Esophagus (tissue), 2 donors: ENCODE data around the gene HIVEP3. TPM values are rescaled to one million over a fixed set of nuclear protein-coding genes. Genes with fewer than 3 reads are reported as not detected.

ENCODE experiments used
- H3K27ac ChIP-seq, 2 donors: one replicate each; pipeline ENCODE4 v1.5.1; 2013; ENCODE audit warnings: low read depth in 2 of 2, mild to moderate bottlenecking in 2 of 2, inconsistent platforms in 1 of 2, low read length in 1 of 2, moderate library complexity in 1 of 2
- H3K27me3 ChIP-seq, 2 donors: one replicate each; pipeline ENCODE4 v1.6.1; 2013; ENCODE audit warnings: low read length in 2 of 2, control low read depth in 1 of 2, mild to moderate bottlenecking in 1 of 2; ENCODE audit not compliant: insufficient read depth in 2 of 2, control insufficient read depth in 1 of 2
- H3K36me3 ChIP-seq, 2 donors: one replicate each; pipeline ENCODE4 v1.6.1; 2013; ENCODE audit warnings: low read length in 1 of 2; ENCODE audit not compliant: control insufficient read depth in 2 of 2, insufficient read depth in 2 of 2
- H3K4me1 ChIP-seq, 2 donors: one replicate each; pipeline ENCODE4 v1.6.1; 2013; ENCODE audit warnings: low read length in 1 of 2; ENCODE audit not compliant: control insufficient read depth in 2 of 2, insufficient read depth in 2 of 2
- H3K4me3 ChIP-seq, 2 donors: one replicate each; pipeline ENCODE4 v1.5.1; 2013; ENCODE audit warnings: low read length in 2 of 2, mild to moderate bottlenecking in 2 of 2, low read depth in 1 of 2, moderate library complexity in 1 of 2
- H3K9me3 ChIP-seq, 2 donors: one replicate each; pipeline ENCODE4 v1.6.1; 2013; ENCODE audit warnings: mild to moderate bottlenecking in 2 of 2, low read depth in 1 of 2, low read length in 1 of 2, moderate library complexity in 1 of 2; ENCODE audit not compliant: control insufficient read depth in 2 of 2, insufficient read depth in 1 of 2
- WGBS, 2 donors: extraction: QIAGEN DNeasy Blood & Tissue Kit; methylation state at CpG; one replicate each; pipeline ENCODE4 v1.1.7; 2013; 5-methylcytosine and 5-hydroxymethylcytosine counted together
- polyA plus RNA-seq, 2 donors: library from polyadenylated mRNA; stranded (reverse); fragments of 200-250 nt; gene quantifications; one replicate each; pipeline ENCODE4 v1.2.3, GENCODE V29; 2013
- donor health status: healthy with polysubstance abuse.
- donor health status: Bipolar disorder and iron deficiency.

Gene HIVEP3
- polyA plus RNA-seq, 2 donors: 2.7 to 10.0 TPM

- no peak overlapping the region for H3K27ac ChIP-seq
- WGBS, 2 donors: 82 to 87% methylated on average over 2 of the region's 2 CpGs
- no peaks in the 10 kb centered on the region for H3K36me3 ChIP-seq
- H3K9me3 ChIP-seq: no peaks in the 10 kb centered on the region
- peaks cover 0 to 8% of the 10 kb centered on the region in 2 donors for H3K4me1 ChIP-seq
- no peak overlapping the region for H3K4me3 ChIP-seq
- H3K27me3 ChIP-seq: no peaks in the 10 kb centered on the region
Measured at GRCh38 chr1:41731516-41732030, 187.1 kb downstream of the HIVEP3 start.

GRCh38 chr1:41730806-41731205, 187.9 kb downstream of the HIVEP3 start:
- H3K36me3 ChIP-seq: no peaks in the 10 kb centered on the region
- peaks cover 0 to 8% of the 10 kb centered on the region in 2 donors for H3K4me1 ChIP-seq
- no peak overlapping the region for H3K4me3 ChIP-seq
- no peak overlapping the region for H3K27ac ChIP-seq
- H3K27me3 ChIP-seq: no peaks in the 10 kb centered on the region
- WGBS, 2 donors: 94 to 95% methylated on average over 4 of the region's 4 CpGs
- no peaks in the 10 kb centered on the region for H3K9me3 ChIP-seq

GRCh38 chr1:41728403-41729202, 190.1 kb downstream of the HIVEP3 start:
- H3K27ac ChIP-seq: no peak overlapping the region
- H3K4me1 ChIP-seq: peaks cover 0 to 8% of the 10 kb centered on the region in 2 donors
- no peaks in the 10 kb centered on the region for H3K27me3 ChIP-seq
- no peaks in the 10 kb centered on the region for H3K9me3 ChIP-seq
- WGBS, 2 donors: 63 to 71% methylated on average over 12 of the region's 12 CpGs
- H3K4me3 ChIP-seq: no peak overlapping the region
- no peaks in the 10 kb centered on the region for H3K36me3 ChIP-seq

- WGBS, 2 donors: 83 to 88% methylated on average over 4 of the region's 4 CpGs
- peaks cover 0 to 3% of the 10 kb centered on the region in 2 donors for H3K4me1 ChIP-seq
- no peak overlapping the region for H3K4me3 ChIP-seq
- H3K9me3 ChIP-seq: no peaks in the 10 kb centered on the region
- no peak overlapping the region for H3K27ac ChIP-seq
- no peaks in the 10 kb centered on the region for H3K36me3 ChIP-seq
- H3K27me3 ChIP-seq: no peaks in the 10 kb centered on the region
Measured at GRCh38 chr1:41727749-41728115, 191.0 kb downstream of the HIVEP3 start.

GRCh38 chr1:41726899-41727748, 191.6 kb downstream of the HIVEP3 start:
- no peak overlapping the region for H3K27ac ChIP-seq
- no peaks in the 10 kb centered on the region for H3K9me3 ChIP-seq
- H3K27me3 ChIP-seq: no peaks in the 10 kb centered on the region
- no peaks in the 10 kb centered on the region for H3K36me3 ChIP-seq
- WGBS, 2 donors: 67 to 71% methylated on average over 24 of the region's 24 CpGs
- H3K4me1 ChIP-seq: no peaks in the 10 kb centered on the region
- no peak overlapping the region for H3K4me3 ChIP-seq

GRCh38 chr1:41726292-41726691, 192.4 kb downstream of the HIVEP3 start:
- no peak overlapping the region for H3K27ac ChIP-seq
- H3K9me3 ChIP-seq: no peaks in the 10 kb centered on the region
- H3K4me1 ChIP-seq: no peaks in the 10 kb centered on the region
- no peaks in the 10 kb centered on the region for H3K36me3 ChIP-seq
- WGBS, 2 donors: 81 to 86% methylated on average over 4 of the region's 4 CpGs
- H3K27me3 ChIP-seq: no peaks in the 10 kb centered on the region
- H3K4me3 ChIP-seq: no peak overlapping the region

GRCh38 chr1:41724926-41725325, 193.8 kb downstream of the HIVEP3 start:
- no peak overlapping the region for H3K4me3 ChIP-seq
- WGBS, 2 donors: 96% methylated on average over 3 of the region's 3 CpGs
- no peaks in the 10 kb centered on the region for H3K36me3 ChIP-seq
- no peak overlapping the region for H3K27ac ChIP-seq
- no peaks in the 10 kb centered on the region for H3K27me3 ChIP-seq
- no peaks in the 10 kb centered on the region for H3K9me3 ChIP-seq
- H3K4me1 ChIP-seq: no peaks in the 10 kb centered on the region

GRCh38 chr1:41724248-41724647, 194.5 kb downstream of the HIVEP3 start:
- WGBS, 2 donors: 50 to 51% methylated on average over 2 of the region's 2 CpGs

GRCh38 chr1:41723786-41724185, 194.9 kb downstream of the HIVEP3 start:
- Histone ChIP-seq H3K27ac (no peak overlapping the region), H3K36me3 (no peaks in the 10 kb centered on the region), H3K27me3 (no peaks in the 10 kb centered on the region), H3K9me3 (no peaks in the 10 kb centered on the region), H3K4me3 (no peak overlapping the region), H3K4me1 (no peaks in the 10 kb centered on the region)
- WGBS, 2 donors: 67 to 71% methylated on average over 4 of the region's 4 CpGs

More at GRCh38 chr1:41724248-41724647, 194.5 kb downstream of the HIVEP3 start:
- Histone ChIP-seq H3K36me3 (no peaks in the 10 kb centered on the region), H3K4me1 (no peaks in the 10 kb centered on the region), H3K4me3 (no peak overlapping the region), H3K9me3 (no peaks in the 10 kb centered on the region), H3K27ac (no peak overlapping the region), H3K27me3 (no peaks in the 10 kb centered on the region)
